Keratinocyte (primary cell): ENCODE measurements around the gene ZNF554. TPM values are rescaled to one million over a fixed set of nuclear protein-coding genes. Genes with fewer than 3 reads are reported as not detected.

ENCODE experiments used
- DNase-seq: peaks from one replicate; pipeline ENCODE4 v3.0.0-alpha.2; 2011; ENCODE audit warnings: low read depth, missing footprints, low spot score
- FAIRE-seq: peaks from 2 replicates; lab custom pipeline; 2011; peaks lifted over from hg19 to GRCh38; lab: Jason Lieb, UNC
- H2AFZ ChIP-seq: 2 replicates; pipeline ENCODE4 v1.6.0; 2012; ENCODE audit warnings: low read length, control low read depth, inconsistent platforms; ENCODE audit not compliant: control insufficient read depth
- H3K27ac ChIP-seq: 2 replicates; pipeline ENCODE4 v1.5.1; 2011; ENCODE audit warnings: low read length; ENCODE audit not compliant: control insufficient read depth, insufficient read depth
- H3K27me3 ChIP-seq: 3 replicates; pipeline ENCODE4 v1.6.0; 2011; ENCODE audit warnings: low read length; ENCODE audit not compliant: control insufficient read depth, insufficient read depth; ENCODE audit errors: extremely low read depth
- H3K36me3 ChIP-seq, 2 experiments: 2 replicates in 1 of 2; 3 replicates in 1 of 2; pipeline ENCODE4 v1.5.1; 2011; ENCODE audit warnings: low read length in 2 of 2, mild to moderate bottlenecking in 1 of 2; ENCODE audit not compliant: control insufficient read depth in 2 of 2, insufficient read depth in 2 of 2; ENCODE audit errors: extremely low read depth in 1 of 2
- H3K4me1 ChIP-seq: 3 replicates; pipeline ENCODE4 v1.5.1; 2011; ENCODE audit warnings: low read length; ENCODE audit not compliant: control insufficient read depth, insufficient read depth; ENCODE audit errors: extremely low read depth
- H3K4me2 ChIP-seq: 3 replicates; pipeline ENCODE4 v1.6.0; 2011; ENCODE audit warnings: low read depth, low read length; ENCODE audit not compliant: control insufficient read depth, insufficient read depth; ENCODE audit errors: extremely low read depth
- H3K4me3 ChIP-seq, 3 experiments: fragments of 200-600 bp in 1 of 3; sonication (generic) in 1 of 3; 2 replicates in 2 of 3; 3 replicates in 1 of 3; pipeline ENCODE4 v1.5.1; 2011 to 2016; ENCODE audit warnings: low read length in 3 of 3, mild to moderate bottlenecking in 3 of 3, control low read depth in 2 of 3, inconsistent platforms in 1 of 3, low read depth in 1 of 3, mixed read lengths in 1 of 3, mixed run types in 1 of 3, moderate library complexity in 1 of 3; ENCODE audit not compliant: control insufficient read depth in 2 of 3, insufficient read depth in 2 of 3; ENCODE audit errors: extremely low read depth in 1 of 3
- H3K79me2 ChIP-seq: 2 replicates; pipeline ENCODE4 v1.6.0; 2012; ENCODE audit warnings: low read length; ENCODE audit not compliant: control insufficient read depth, insufficient read depth
- H3K9ac ChIP-seq: 3 replicates; pipeline ENCODE4 v1.6.0; 2011; ENCODE audit warnings: low read length; ENCODE audit not compliant: control insufficient read depth, insufficient read depth; ENCODE audit errors: extremely low read depth
- H3K9me1 ChIP-seq: 3 replicates; pipeline ENCODE4 v1.6.0; 2011; ENCODE audit warnings: low read length; ENCODE audit not compliant: control insufficient read depth, insufficient read depth; ENCODE audit errors: extremely low read depth
- H3K9me3 ChIP-seq: 2 replicates; pipeline ENCODE4 v1.5.1; 2012; ENCODE audit warnings: low read depth, low read length; ENCODE audit not compliant: control insufficient read depth
- H4K20me1 ChIP-seq: 3 replicates; pipeline ENCODE4 v1.6.0; 2011; ENCODE audit warnings: low read length; ENCODE audit not compliant: control insufficient read depth, insufficient read depth; ENCODE audit errors: extremely low read depth
- EZH2 ChIP-seq: IDR thresholded peaks from one replicate; pipeline ENCODE4 v1.6.1; 2012; ENCODE audit warnings: inconsistent platforms, mild to moderate bottlenecking, low read length, moderate library complexity
- dilution Hi-C: fragments of 300-500 bp; cut with MboI; formaldehyde crosslinking; loops from one replicate; pipeline ENCODE4 v1.7.0; 2020; ENCODE audit warnings: low sequenced_read_pairs; ENCODE audit not compliant: extremely low pct_ligation_motif_present
- polyA plus RNA-seq, 5 experiments: library from polyadenylated mRNA; depleted of rRNA in 3 of 5; stranded (reverse) in 3 of 5; stranded (forward) in 1 of 5; unstranded in 1 of 5; fragments of >200 nt; gene quantifications; 1 replicate in 1 of 5; 2 replicates in 3 of 5; 3 replicates in 1 of 5; pipeline versions ENCODE4 v1.2.1 to v1.2.3, GENCODE V29; 2011 to 2012; ENCODE audit warnings: missing spikeins in 2 of 5, low read depth in 1 of 5, low replicate concordance in 1 of 5
- TF ChIP-seq, protein P1 (sequence below), 3 experiments: IDR thresholded peaks in 1 of 3; conservative IDR thresholded peaks in 1 of 3; optimal IDR thresholded peaks in 1 of 3; 2 replicates in 2 of 3; 3 replicates in 1 of 3; pipeline versions ENCODE3 to v1.5.1; 2011; ENCODE audit warnings: low read length in 3 of 3, mild to moderate bottlenecking in 3 of 3, moderate library complexity in 2 of 3, control low read depth in 1 of 3, inconsistent platforms in 1 of 3; ENCODE audit not compliant: insufficient read depth in 2 of 3; ENCODE audit errors: extremely low read depth in 1 of 3

The ZNF554 gene
- polyA plus RNA-seq, 1 donor (not counting 4 experiments of a cell fraction or from before 2014, with no cell fraction given): 2.7 TPM

DNA sequence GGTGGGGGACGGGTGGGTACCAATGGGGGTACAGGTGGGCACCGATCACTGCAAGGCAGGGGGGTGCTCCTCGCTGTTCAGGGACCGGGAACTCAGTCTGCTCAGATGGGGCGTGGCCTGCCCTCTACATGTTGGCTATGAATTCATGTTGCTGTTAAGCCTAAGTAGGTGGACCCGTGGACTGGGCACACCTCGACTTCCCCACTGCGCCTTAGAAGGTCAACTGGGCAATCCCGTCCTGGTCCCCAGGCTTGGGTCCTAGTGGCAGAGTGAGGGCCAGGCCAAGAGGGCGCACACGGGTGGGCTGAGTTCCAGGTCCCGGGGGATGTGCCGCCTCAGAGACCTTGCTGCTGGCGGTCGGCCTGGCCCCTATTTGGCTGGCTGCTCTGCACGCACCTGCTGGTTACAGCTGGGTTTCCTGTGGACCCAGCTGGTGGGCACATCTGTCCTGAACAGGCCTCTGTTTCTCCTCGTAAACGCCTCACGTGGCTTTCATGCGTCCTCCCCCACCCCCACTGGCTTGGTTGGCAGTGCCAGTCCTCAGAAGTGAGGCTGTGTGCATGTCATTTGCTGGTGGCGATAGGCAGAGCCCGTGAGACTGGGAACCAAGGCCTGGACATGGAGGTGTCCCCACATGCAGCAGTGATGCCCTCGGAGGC is 13.5 kb upstream of the ZNF554 start:
- H3K36me3 ChIP-seq: peaks cover 19 to 50% of the 10 kb centered on the region in 2 experiments
- no peak overlapping the region for H3K4me3 ChIP-seq
- no peak overlapping the region for H2AFZ ChIP-seq
- no peaks in the 10 kb centered on the region for H3K9me3 ChIP-seq
- no peaks in the 10 kb centered on the region for H3K27me3 ChIP-seq
- H3K27ac ChIP-seq: no peak overlapping the region
- TF ChIP-seq, protein P1, sequence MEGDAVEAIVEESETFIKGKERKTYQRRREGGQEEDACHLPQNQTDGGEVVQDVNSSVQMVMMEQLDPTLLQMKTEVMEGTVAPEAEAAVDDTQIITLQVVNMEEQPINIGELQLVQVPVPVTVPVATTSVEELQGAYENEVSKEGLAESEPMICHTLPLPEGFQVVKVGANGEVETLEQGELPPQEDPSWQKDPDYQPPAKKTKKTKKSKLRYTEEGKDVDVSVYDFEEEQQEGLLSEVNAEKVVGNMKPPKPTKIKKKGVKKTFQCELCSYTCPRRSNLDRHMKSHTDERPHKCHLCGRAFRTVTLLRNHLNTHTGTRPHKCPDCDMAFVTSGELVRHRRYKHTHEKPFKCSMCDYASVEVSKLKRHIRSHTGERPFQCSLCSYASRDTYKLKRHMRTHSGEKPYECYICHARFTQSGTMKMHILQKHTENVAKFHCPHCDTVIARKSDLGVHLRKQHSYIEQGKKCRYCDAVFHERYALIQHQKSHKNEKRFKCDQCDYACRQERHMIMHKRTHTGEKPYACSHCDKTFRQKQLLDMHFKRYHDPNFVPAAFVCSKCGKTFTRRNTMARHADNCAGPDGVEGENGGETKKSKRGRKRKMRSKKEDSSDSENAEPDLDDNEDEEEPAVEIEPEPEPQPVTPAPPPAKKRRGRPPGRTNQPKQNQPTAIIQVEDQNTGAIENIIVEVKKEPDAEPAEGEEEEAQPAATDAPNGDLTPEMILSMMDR (optimal IDR thresholded peaks at IDR 0.05 in 1 of 3, IDR thresholded peaks at IDR 0.05 in 1 of 3, conservative IDR thresholded peaks at IDR 0.05 in 1 of 3; ENCODE audit: extremely low read depth in 1 of 3, insufficient read depth in 2 of 3, low read length in 3 of 3): no peak
- no peak for TF ChIP-seq EZH2
- H3K79me2 ChIP-seq: peaks cover 7% of the 10 kb centered on the region
- H3K9me1 ChIP-seq: no peaks in the 10 kb centered on the region
- H3K4me2 ChIP-seq: no peak overlapping the region
- no peak overlapping the region for H3K9ac ChIP-seq
- H4K20me1 ChIP-seq: no peaks in the 10 kb centered on the region
- FAIRE-seq: no peak
- DNase-seq: no peak
- dilution Hi-C loops: no loop called here
- no peaks in the 10 kb centered on the region for H3K4me1 ChIP-seq

DNA sequence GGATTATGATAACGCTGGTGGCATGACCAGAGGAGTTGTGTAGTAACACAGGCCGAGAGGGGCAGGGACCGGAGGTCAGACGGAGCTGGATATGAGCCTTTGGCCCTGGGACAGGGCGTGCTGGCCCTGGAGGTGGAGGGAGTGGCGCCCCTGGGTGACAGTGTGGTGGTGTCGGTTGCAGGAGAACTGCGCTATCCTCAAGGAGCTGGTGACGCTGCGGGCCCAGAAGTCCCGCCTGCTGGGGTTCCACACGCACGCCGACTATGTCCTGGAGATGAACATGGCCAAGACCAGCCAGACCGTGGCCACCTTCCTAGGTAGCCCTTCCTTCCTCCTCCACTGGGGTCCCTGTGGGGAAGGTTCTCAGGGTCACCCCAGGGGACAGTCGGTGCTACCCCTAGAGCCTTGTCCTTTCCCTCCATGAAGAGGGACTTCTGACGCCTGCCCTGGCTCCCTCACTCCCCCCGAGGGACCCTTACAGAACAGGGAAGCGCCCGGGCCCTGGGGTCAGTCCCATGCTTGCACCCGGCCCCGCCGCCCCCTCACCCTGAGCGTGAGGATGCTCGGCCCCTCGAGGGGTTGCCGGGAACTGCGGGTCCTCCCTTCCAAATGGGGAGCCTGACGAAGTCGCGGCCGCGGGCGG is 12.8 kb upstream of the ZNF554 start:
- no peaks in the 10 kb centered on the region for H3K27me3 ChIP-seq

More for the DNA sequence above, 12.8 kb upstream of the ZNF554 start:
- peaks cover 4% of the 10 kb centered on the region for H3K79me2 ChIP-seq
- no peaks in the 10 kb centered on the region for H3K4me1 ChIP-seq
- H3K4me2 ChIP-seq: no peak overlapping the region
- H2AFZ ChIP-seq: no peak overlapping the region
- DNase-seq (no peak), FAIRE-seq (no peak)
- TF ChIP-seq, protein P1 (optimal IDR thresholded peaks at IDR 0.05 in 1 of 3, IDR thresholded peaks at IDR 0.05 in 1 of 3, conservative IDR thresholded peaks at IDR 0.05 in 1 of 3; ENCODE audit: extremely low read depth in 1 of 3, insufficient read depth in 2 of 3, low read length in 3 of 3): no peak
- TF ChIP-seq EZH2: no peak
- H4K20me1 ChIP-seq: no peaks in the 10 kb centered on the region
- peaks cover 18 to 45% of the 10 kb centered on the region in 2 experiments for H3K36me3 ChIP-seq
- no peak overlapping the region for H3K4me3 ChIP-seq
- H3K27ac ChIP-seq: no peak overlapping the region
- dilution Hi-C loops: no loop called here
- H3K9me1 ChIP-seq: no peaks in the 10 kb centered on the region
- no peak overlapping the region for H3K9ac ChIP-seq
- no peaks in the 10 kb centered on the region for H3K9me3 ChIP-seq
